GM18858 (cell line): ENCODE results near the gene APOL4.
"Not testable (repeated sequence)": the region's sequence is repeated elsewhere in the genome, so short reads cannot be mapped to it uniquely, and the experiment has no call there.

Source experiments
- ATAC-seq: cut with Tn5 transposase; IDR thresholded peaks from one replicate; pipeline ENCODE4 v1.9.1; 2021; ENCODE audit not compliant: unreplicated experiment

APOL4 gene

DNA sequence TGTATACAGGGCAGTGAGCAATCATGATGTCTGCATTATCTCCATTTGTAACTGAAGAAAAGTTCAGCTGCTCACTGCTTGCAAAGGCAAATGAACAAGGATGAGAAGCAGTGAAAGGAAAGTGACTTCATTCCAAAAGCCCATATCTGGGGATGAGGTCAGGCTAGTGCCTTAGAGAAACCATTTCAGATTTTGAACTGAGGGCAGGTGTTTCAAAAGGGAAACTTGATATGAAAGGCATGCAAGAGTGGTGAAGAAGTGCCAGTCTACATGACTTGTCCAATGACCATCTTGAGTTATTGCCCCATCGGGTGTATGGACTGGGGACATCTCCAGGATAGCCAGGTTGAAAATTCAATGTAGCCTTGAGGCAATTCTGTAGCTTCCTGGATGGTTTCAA, 7.3 kb upstream of the APOL4 start:
- no peak for ATAC-seq

DNA sequence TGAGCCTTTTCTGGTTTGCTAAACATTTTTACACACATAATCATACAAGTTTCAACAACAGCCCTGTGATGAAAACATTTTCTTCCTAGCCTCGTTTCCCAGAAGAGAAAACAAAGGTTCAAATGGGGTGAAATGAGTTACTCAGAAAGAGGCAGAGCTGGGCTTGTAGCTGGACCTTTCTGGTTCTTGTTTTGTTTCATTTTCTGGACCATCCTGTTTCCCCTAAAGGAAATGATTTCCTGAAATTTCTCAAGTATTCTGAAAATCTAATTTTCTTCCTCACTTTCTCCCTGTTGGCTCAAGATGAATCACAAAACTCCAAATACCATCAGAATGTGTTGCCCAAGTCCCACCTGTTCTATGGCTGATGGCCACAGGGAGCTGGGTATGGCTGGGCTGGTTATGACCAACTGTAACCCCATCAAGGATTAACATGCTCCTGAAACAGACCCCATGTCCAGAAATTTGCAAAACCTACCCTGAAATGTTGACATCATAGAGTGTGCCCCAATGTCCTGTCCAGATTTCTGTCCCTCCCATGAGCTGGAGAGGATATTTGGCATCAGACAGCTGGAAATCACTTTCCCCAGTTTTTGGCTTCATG, 6.7 kb upstream of the APOL4 start:
- ATAC-seq: no peak

DNA sequence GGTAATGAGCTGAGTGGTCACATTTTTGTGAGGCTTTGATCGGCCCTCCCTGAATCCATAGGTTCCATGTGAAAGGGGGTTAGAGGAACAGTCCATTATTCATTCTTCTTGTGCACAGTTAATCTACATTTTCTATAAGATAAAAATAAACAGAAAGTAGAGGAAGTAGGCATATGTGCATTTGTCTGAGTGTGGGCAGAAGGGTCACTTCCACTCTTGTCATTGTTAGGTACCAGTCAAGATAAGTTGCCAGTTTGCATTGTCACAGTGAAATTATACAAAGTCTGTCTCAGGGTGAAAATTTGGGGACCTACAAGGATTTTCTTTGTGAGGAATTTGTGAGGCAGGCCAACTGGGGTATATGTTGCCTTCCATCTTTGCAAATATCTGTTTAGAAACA, 4.6 kb upstream of the APOL4 start:
- no peak for ATAC-seq

DNA sequence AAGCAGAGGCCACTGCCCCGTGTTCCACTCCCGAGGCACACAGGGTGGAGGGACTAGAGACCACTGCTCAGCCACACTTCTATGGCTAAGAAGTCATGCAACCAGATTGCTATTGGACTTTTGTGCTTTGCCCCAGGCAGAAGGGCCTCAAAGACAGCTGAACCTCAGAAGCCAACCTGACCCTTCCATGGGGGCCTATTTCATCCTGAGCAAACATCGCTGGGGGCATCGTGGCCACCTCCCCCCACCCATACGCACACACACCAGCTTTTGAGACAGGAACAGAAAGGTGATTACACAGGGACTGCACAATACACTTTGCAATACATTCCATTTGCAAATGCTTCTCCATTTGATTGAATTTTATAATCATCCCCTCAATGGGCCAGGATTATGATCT, 4.0 kb upstream of the APOL4 start:
- ATAC-seq: not testable (repeated sequence)

DNA sequence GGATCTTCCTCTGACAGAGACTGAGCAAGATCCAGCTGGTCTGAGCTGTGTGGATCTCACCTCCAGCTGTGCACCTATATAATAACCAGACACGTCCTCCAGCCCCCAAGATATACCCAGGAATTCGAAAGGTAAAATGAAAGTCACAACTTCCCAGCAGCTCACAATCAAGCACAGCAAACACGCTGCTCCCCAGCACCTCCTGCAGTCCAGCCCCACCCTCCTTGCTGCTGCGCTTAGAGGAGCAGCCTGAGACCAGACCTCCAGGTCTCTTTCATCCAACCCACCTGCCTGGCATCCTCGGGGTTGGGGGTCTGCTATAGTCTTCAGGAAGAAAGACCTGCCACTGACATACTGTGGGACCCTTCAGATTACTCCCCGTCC, 3.0 kb upstream of the APOL4 start:
- no peak for ATAC-seq

DNA sequence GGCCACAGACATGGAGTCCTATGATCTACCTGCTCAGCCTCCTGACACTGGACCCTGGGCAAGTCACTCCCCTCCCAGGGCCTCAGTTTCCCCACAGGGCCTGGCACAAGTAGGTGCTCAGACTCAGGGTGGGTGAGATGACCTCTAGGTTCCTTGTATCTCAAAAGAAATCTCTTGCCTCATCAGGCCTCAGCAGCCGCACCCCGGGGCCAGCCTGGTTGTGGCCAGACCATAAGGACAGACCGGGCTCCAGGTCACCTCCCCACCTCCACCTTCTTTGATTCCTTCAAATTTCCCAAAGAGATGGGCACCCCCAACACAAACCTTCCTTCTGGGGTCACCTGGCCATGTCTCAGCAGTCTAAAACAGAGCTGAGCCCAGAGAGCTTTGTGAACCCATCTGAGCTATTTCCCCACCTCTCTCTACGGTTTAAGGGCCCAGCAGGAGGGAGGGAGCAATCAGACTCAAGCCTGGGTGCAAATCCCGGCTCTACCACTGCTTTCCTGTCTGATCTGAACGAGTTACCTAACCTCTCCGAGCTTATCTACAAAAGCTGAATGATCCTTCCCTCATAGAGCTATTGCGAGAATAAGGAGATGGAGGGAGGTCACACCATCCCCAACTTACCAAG, 2.5 kb upstream of the APOL4 start:
- ATAC-seq: no peak

DNA sequence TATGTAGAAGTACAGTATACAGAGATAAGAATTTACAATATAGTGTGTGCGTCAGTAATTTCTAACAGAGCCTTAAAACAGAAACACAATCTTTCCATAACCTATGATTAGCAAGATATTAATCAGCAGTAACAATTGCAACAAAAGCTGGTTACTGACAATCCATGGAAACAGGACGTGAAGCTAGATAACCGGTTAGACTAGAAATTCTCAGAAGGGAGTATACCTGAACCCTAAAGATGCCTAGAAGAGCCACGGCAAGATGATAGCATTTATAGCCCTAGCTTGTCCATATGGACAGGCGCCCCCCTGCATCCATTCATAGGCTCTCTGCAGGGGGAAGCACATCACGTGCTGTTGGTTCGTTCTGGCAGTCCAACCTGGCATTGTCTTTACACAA, 1.8 kb upstream of the APOL4 start:
- not testable (repeated sequence) for ATAC-seq

DNA sequence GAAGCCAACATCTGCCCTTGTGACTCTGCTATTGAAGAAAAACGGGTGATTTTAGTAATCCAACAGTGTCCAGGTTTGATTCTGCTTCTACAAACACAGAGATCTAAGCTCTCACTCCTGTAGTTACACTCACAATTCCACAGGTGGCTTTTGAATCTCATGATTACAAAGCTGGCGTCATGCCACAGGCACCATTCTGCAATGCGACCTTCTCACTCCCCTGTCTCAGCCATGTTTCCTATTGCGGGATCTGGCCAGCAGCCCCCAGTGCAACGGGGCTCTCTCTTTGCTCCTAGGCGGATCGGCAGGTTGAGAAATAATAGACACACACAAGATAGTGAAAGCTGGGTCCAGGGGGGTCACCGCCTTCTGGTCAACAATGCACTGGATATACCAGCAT, 1.3 kb upstream of the APOL4 start:
- not testable (repeated sequence) for ATAC-seq

DNA sequence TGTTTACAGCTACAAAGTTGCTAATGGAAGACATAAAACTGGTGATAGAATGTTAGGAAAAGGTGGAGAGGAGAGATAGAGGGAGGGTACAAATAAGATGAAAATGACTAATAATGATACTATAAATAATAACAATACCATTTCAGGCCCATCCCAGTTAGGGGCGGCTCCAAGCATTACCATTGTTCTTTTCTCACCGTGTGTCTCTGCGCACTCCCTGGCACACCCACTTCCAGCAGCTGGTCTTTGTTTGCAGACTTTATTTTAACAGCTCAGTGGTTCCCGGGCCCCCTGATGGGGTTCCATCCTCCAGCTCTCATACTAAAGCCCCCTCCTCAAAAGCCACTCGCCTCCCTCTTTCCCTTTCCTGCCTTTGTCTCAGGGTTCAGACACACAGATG, 584 bp downstream of the APOL4 start:
- ATAC-seq: not testable (repeated sequence)

DNA sequence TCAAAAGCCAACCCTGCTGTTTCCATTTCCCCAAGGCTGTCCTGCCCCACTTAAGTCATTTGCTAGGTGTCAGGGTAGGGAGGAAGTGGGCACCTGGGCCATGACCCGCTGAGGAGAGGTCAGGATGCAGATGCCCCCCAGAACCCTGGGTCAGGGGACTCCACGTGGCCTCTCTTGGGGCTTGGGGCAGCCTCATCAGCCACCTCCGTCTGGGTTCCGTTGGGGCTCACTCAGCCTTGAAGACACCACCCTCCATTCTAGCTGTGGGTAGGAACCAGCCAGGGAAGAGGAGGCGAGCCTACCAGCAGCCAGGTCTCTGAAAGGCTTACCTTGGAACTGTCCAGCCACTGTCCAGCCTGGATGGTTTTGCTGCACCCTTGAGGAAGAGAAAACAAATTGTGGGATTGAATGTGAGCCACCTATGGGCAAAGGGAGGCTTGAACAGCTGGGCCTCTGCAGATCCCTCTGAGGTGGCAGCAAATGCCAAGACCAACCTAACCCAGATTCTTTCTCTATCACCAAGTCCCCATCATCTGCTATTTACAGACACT, 2.5 kb downstream of the APOL4 start:
- ATAC-seq: no peak

DNA sequence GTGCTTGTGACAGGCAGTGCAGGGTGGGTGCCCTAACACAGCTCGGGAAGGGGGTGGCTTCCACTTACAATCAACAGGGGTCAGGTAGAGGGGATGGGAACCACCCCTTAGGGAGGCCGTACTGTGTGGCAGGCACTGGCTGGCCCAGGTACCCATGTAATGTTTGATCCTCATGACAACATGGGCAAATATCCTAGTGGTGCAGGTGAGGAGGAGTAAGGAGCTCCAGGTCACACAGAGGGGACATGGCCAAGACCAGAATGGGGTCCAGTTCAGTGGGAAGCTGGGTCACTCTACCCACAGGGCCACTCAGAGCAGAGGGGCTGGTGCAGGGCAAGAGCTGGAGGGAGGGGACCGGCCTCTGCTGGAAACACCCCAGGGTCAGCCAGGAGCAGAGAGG, 3.1 kb downstream of the APOL4 start:
- no peak for ATAC-seq

DNA sequence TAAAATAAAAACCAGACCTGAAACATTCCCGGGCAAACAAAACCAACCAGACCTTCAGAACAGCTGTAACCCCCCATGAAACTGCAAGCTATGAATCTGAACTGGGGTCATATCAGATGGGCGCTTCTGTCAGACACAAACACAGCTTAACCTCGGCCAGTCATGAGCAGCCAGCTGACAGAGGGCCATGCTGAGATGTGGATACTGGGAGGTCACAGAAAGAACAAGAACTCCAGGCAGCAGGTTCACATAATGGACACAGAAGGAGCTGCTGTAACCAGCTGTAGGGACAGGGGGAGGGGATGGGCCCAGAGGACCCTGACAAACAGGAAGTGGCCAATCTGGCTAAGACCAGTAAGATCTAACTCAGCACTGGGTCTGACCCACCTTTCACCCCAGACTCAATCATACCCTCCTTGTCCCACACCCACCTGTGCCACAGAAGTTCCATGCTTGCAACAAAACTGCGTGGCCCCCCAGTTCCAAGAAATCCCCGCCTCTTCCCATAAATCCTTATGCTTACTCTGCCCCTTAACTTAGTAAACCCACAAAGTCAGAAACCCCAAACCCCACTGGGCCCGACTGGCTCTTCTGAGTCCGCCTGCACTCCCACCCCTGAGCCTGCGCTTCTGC, 4.0 kb downstream of the APOL4 start:
- ATAC-seq: no peak

DNA sequence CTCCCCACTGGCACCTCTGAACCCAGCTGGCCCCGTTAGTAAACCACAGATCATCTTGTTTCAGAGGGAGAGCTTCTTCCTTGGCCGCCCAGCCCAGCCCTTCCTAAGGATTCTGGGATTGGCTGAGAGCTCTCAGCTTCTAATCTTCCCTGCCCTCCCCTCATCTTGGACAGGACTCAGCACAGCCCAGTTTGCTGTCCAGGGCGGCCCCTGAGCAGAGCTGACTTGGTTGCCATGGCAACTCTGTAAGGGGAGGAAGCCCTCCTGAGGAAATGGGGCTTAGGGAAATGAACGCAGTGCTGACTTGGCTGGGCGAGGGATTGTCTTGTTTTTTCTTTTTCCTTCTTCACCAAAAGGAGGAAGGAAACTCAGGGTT, 4.6 kb downstream of the APOL4 start:
- ATAC-seq: no peak

DNA sequence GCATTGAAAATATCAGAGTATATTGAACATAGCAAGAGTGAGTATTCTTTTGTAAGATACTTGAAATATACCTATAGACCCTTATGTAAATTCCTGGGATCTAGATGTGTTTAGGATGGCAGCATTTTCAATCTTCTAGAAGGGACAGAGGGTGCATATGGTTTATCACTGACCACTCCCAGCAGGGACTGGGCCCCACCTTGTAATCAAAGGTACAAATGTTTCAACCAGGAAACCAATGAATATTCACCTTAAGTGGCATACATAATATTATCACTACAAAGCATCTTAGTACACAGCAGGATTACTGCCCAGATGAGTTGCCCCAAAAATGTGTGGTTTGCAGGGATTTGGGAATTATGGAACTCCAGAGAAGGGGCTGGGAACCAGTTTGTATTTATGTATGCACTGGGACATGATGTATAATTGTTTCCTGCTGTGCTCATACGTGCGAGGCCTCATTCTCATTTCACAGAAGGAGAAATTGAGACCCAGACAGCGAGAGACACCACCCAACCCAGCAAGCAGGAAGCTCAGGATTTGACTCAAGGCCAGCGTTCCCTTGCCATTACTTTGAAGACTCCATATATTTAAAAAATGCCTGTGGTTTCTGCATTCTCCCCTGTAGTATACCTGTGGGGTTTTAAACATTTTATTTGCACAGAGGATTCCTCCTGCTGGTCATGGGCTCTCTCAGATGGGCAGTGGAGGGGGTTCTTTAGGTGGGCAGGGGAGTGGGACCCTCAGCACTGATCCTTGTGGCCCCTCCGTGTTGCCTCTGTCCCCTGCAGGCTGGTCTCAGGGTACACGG, 5.2 kb downstream of the APOL4 start:
- no peak for ATAC-seq

DNA sequence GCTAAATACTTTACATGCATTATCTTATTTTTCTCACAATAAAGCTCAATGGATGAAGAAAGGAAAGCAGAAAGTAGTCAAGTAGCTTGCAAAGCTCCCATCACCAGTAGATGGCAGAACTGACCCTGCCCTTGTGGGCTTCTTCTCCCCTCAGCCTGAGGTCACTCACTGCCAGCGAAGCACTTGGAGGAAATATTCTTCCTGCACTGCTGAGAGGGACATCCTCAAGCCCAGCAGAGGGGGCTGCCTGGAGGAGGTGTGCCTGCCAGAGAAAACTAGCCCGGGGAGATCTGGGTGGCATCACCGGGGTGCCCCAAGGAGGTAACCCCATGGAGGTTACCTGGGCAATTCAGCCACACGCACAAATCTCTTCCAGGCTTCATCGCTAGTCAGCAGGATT, 6.6 kb downstream of the APOL4 start:
- no peak for ATAC-seq

DNA sequence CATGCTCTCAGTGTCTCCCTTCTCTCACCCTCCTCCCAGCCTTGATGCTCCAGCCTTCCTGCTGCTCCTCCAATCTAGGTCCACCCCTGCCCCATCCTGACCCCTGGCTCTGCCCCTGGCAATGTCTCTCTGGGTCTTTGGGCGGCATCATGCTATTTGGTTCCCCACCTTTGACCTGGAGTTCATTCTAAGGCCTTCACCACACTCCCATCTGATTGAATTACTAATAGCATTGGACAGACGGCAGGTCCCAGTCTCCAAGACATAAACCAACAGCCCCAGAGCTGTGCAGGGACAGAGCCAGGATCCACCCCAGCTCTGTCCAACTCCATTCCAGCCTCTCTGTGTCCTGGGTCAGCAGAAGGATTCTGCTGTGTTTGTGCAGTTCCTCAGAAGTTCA, 7.2 kb downstream of the APOL4 start:
- ATAC-seq: no peak

DNA sequence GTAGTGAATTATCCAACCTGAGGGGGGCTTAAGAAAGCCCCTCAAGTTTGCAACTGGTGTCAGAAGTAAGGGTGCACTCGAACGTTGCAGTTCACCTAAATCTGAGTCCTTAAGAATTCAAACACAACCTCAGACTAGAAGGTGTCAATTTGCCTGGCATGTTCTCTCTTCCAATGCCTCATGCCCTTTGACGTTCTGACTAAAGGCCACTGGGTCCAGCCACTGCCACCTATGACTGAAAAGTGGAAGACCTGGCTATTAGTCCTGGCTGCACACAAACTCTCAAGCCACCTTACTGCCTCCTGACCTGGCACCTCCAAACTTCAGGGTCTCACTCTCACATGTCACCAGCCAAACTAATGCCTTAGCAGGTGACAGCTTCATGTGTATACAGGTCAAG, 8.0 kb downstream of the APOL4 start:
- ATAC-seq: no peak

DNA sequence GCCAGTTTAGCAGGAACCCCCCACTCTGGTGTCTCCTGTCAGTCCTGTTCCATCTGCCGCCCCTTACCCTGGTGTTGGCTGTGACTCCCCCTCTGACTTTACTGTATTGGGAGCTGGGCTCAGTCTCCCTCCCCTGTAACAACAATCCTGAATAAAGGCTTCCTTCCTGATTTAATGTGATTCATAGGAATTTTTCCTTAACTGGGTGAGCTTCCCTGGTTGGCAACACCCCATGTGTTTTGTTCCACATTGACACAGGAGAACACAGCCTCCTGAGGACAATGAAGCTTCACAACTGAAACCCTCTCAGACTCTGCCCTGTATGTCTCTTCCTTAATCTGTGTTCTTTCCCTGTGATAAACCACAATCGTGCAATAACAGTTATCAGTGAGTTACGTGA, 8.4 kb downstream of the APOL4 start:
- no peak for ATAC-seq

DNA sequence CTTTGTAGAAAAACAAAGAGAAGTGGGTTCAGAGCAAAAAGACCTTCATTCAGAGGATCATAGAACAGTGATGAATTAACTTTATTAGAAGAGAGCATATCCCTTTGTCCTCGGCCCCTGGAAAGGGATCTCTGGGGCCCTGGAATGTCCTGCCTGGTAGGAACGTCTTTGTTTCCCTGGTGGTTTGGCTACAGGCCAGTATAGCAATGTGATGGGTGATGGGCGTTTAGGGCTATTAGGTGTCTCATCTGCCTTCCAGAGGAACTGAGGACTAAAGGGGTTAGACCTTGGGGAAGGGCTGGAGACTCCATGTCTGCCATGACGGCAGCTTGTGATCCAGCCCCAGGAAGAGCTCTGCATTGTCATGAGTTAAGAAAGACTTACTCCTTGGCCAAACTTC, 9.1 kb downstream of the APOL4 start:
- no peak for ATAC-seq

DNA sequence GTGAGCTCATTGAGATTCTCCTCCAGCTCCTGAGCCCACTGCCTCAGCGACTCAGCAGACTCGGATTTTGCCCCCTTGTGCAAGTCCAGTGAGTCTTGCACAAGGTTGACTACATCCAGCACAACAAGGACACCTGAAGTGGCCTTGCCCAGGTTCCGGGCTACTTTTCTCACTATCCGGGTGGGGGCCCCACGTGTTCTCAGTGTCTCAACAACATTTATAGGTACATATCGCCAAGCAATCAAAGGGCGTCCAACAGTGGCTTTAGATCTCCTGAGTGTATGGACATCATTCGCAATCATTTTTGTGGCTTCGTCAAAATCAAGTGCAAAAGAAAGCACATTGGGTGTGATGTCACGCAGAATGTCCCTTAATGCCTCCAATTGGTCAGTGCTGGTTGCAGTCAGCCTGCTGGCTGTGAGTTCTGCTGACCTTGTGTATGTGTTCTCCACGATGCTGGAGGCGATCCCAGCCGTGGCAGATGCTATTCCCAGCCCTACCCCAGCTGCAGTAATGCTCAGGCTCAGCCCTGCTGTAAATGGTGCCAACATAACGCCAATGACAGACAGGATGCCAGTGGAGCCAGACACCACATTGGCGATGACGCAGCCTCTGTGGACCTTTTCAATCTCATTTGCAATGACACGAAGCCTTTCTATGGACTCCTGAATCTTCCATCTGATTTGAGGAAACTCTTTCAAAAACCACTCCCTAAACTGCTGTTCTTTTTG, 10.3 kb downstream of the APOL4 start:
- no peak for ATAC-seq

DNA sequence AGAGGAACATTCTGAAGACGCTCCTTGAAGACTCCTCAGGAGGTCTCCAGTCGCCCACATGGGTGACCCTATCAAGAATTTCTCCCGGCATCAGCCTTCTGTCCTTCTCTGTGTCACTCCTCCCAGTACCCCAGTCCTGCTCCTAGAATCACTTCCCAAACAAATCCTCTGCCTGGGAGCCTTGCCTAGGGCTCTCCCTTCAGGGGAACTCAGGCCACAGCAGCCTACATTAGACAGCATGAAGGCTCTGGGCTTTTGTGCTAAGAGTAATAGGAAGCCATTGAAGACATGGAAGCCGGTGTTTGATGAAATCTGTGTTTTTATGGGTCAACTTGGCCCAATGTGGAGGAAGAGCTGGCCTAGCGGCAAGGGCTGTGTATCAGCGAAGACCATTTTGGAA, 13.7 kb downstream of the APOL4 start:
- not testable (repeated sequence) for ATAC-seq
